Stimulated activated CD8-positive, alpha-beta memory T cell treated with anti-CD3 and anti-CD28 coated beads, Interleukin-4, amount 100 ng/mL, for 4 hours (primary cell): ENCODE data around the gene GON4L.
"Not testable (repeated sequence)": the region's sequence is repeated elsewhere in the genome, so short reads cannot be mapped to it uniquely, and the experiment has no call there.

ENCODE experiments used
- DNase-seq, 2 donors: peaks; one replicate each; pipeline ENCODE4 v3.0.0-alpha.2; 2020; ENCODE audit warnings: low read depth in 2 of 2, low spot score in 1 of 2

The GON4L gene

DNA sequence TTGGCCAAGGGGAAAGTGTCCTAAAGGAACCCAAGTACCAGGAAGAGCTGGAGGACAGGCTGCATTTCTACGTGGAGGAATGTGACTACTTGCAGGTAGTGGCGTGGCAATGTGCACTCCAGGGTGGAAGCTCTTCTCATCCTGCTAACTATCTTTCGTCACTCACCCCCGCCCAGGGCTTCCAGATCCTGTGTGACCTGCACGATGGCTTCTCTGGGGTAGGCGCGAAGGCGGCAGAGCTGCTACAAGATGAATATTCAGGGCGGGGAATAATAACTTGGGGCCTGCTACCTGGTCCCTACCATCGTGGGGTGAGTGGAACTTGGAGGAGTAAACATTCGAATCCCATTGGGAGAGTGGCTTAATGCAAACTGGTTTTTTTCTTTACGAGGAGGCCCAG lies 109.4 kb downstream of the GON4L start:
- DNase-seq = not testable (repeated sequence)

DNA sequence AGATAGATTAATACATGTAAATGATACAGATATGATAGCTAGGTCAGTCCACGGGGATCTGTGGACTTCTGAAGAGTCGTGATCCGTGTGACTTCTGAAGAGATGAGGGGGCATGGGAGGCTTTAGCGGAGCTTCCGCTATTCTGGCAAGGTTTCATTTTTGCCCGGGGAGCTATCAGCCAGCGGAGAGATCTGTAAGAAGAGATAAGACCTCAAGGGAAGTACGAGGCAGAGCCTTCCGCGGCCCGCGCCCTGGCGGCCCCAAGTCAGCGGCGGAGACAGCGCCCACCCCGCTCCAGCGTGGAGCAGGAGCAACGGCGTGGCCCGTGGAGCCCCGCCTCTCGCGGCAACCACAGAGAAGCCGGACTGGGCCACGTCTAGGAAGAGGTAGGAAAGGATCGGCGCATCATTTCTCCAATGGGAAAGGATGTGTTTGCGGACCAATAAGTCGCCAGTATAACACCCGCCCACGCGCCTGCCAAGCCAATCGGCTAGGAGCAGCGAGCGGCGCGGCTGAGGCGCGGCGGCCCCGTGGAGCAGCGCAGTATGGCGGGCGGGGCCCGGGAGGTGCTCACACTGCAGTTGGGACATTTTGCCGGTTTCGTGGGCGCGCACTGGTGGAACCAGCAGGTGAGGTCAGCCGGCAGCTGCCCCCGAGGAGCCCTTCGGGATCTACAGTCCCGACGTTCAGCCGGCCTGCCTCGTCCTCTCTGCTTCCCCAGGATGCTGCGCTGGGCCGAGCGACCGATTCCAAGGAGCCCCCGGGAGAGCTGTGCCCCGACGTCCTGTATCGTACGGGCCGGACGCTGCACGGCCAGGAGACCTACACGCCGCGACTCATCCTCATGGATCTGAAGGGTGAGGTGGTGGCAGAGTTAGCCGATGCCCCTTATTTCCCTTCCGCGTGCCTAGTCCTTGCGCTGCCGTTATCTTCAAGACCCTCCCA lies 111.5 kb downstream of the GON4L start:
- peak; percentile 90 to 91 for DNase-seq

DNA sequence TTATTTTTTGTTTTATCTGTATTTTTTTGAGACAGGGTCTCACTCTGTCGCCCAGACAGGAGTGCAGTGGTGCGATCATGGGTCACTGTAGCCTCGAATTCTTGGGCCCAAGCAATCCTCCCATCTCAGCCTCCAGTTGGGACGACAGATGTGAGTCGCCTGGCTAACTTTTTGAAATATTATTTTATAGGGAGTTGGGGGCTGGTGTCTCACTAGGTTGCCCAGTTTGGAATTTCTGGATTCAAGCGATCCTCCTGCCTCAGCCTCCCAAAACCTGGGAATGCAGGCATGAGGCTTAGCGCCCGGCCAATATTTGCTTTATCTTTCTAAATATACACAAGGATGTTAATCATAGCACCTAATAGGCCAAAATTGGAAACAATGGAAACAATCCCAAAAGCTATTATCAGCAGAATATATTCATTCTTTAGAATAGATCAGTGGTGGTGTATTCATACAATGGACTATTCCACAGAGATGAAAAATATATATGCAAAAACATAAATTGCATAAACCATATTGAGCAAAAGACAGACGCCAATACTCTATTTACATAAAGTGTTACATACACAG lies 112.2 kb downstream of the GON4L start:
- DNase-seq = no peak

DNA sequence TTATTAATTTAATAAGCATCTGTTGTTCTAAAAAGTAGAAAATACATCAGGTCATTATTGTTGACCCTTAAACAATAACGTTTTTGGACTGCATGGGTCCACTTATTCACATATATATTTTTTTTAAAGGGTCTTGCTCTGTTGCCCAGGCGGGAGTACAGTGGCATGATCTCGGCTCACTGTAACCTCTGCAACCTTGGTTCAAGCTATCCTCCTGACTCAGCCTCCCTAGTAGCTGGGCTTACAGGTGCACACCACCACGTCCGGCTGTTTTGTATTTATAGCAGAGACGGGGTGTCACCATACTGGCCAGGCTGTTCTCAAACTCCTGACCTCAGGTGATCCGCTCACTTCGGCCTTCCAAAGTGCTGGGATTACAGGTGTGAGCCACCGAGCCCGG lies 115.1 kb downstream of the GON4L start:
- no peak for DNase-seq

DNA sequence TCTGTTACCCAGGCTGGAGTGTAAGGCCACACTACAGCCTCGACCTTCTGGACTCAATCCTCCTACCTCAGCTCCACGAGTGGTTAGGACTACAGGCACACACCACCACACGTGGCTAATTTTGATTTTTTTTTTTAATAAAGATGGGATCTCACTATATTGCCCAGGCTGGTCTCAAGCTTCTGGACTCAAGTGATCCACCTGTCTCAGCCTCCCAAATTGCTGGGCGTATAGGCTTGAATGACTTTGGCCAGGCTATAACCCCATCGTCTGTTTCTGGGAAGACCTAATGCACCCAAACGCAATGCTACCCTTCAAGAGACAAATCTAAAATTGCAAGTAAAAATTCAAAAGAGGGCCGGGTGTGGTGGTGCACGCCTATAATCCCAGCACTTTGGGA lies 116.0 kb downstream of the GON4L start:
- DNase-seq = no peak

DNA sequence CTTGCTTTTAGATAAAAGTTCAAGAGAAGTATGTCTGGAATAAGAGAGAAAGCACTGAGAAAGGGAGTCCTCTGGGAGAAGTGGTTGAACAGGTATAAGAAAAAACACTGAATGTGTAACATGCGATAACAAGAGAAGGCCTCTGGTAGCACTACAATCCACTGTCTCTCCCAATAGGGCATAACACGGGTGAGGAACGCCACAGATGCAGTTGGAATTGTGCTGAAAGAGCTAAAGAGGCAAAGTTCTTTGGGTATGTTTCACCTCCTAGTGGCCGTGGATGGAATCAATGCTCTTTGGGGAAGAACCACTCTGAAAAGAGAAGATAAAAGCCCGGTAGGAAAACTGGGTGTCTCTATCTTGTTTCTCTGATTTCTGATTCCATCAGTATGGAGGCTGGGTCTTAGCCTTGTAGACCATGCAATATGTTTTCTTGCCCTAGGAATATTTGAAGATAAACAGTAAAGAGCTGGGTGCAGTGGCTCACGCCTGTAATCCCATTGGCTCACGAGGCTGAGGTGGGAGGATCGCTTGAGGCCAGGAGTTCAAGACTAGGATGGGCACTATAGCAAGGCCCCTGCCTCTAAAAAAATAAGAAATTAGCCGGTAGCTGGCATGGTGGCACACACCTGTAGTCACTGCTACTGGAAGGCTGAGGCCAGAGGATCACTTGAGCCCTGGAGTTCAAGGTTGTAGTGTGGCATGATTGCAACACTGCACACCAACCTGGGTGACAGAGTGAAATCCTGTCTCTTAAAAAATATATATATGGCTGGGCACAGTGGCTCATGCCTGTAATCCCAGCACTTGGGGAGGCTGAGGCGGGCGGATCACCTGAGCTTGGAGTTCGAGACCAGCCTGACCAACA lies 127.7 kb downstream of the GON4L start:
- no peak for DNase-seq

DNA sequence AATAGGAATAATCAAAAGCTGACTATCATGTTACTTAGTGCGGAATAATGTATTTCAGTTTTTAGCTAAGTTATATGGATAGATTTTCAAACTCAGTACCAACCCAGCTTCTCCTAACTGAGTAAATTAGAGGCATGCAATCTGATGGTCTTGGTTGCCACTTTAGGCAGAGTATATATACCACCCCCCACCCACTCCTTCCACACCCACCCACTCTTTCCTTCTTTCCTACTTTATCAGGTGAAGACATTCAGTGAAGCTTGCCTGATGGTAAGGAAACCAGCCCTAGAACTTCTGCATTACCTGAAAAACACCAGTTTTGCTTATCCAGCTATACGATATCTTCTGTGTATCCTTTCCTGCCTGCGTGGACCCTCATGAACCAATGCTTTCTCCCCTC lies 131.9 kb downstream of the GON4L start:
- DNase-seq = no peak

DNA sequence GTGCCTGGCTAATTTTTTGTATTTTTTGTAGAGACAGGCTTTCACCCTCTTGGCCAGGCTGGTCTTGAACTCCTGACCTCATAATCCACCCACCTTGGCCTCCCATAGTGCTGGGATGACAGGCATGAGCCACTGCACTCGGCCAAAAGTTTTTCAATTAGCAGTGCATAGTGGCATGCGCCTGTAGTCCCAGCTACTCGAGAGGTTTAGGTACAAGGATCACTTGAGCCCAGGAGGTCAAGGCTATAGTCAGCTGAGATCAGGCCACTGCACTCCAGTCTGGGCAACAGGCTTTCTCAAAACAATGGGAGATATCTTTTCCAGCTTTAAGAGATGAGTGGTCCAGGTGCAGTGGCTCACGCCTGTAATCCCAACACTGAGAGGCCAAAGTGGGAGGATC lies 137.3 kb downstream of the GON4L start:
- no peak for DNase-seq

DNA sequence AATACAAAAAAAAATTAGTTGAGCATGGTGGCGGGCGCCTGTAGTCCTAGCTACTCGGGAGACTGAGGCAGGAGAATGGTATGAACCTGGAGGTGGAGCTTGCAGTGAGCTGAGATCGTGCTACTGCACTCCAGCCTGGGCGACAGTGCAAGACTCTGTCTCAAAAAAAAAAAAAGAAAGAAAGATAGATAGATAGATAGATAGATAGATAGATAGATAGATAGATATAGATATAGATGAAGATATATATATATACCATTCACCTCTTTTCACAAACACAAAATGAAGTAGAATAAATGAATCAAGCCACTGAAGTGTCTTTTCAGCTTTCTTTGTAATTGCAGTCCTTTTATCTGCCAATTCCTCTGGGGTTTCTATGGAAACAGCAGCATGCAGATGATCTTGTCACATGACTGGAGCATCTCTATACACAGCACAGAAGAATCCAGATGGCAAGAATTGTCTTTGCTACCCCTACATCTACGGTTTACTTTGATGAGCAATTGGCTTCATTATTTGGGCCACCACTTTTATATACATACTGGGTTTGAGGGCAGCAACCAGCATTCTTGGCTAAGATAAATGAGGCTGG lies 138.4 kb downstream of the GON4L start:
- DNase-seq = not testable (repeated sequence)

DNA sequence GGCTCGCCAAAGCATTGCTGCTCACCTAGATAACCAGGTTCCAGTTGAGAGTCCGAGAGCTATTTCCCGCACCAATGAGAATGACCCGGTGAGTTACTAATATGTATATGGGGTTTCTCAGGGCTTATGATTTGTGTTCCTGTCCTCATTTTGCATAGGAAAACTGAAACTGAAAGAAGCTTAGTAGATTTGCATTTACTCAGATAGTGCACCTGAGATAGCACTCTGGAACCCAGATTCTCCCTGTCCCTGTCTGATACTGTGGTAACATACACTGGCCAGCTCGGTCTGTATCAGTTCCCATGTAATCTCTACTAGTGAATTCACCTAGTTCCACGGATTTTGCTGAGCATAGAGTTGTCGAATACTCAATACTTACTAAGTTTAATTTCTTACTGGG lies 140.0 kb downstream of the GON4L start:
- no peak for DNase-seq

DNA sequence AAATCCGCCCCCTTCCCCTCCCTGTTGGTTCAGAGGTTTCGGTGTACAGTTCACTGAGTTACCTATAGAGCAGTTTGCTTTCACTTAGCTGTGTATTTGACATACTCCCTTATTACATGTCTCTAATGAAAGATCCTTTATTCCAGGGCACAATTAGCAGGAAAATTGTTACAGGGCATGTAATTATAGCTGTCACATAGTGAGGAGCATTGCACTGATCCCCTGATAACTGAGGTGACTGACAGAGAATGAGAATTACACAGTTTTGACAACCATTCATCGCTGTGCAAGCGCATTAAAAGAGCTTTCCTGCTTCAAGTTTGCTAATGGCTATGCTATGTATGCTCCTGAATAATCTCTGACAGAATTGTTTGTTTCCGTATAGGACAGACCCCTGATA lies 141.2 kb downstream of the GON4L start:
- no peak for DNase-seq

DNA sequence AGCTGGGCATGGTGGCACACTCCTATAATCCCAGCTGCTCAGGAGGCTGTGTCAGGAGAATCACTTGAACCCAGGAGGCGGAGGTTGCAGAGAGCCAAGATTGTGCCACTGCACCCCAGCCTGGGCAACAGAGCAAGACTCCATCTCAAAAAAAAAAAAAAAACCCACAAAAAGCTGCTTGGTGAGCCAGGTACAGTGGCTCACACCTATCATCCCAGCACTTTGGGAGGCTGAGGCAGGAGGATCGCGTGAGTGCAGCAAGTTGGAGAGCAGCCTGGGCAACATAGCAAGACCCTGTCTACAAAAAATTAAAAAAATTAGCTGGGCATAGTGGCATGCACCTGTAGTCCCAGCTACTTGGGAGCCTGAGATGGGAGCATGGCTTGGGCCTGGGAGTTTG lies 142.0 kb downstream of the GON4L start:
- DNase-seq = not testable (repeated sequence)

DNA sequence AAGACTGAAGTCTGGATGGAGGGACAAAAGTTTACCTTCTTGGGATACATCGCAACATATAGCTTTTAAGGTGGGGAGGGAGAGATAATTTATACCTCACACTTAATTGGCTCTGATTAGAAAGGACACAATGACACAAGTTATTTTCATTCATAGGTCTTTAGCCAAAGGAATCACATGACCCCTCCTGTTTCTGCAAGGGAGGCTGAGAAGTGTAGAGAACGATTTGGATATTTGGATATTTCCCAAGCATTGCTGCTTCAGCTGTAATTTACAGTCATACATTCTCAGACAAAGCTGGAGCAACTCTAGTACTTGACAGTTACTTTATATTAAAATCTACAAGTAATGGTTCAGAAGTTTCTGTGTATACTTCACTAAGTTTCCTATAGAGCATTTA lies 143.9 kb downstream of the GON4L start:
- DNase-seq = no peak

DNA sequence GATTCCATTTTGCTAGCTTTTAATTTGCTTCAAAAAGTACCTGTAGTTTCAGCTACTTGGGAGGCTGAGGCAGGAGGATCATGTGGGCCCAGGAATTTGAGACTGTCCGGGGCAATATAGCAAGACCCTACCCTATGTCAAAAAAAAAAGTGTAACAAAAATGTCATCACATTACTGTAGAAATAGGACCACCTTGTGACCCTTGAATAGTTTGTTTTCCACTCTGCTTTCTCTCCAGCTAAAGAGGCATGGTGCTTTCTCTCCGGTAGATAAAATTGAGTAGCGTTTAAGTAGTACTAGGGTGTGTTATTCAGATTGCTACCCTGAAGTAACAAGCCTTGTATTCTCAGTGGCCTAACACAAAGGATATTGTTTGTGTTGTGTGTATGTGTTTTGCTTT lies 144.4 kb downstream of the GON4L start:
- DNase-seq = not testable (repeated sequence)

DNA sequence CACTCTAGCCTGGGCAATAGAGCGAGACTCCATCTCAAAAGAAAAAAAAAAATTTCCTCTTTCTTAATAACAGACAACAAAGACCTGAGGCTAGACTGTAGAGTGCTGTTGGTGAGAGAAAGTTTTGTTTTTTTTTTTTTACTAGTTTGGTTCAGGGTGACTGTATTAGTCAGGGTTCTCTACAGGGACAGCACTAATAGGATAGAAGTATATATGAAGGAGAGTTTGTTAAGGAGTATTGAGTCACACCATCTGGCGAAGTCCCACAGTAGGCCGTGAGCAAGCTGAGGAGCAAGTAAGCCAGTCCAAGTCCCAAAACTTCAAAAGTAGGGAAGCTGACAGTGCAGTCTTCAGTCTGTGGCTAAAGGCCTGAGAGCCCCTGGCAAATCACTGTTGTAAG lies 145.6 kb downstream of the GON4L start:
- DNase-seq = not testable (repeated sequence)

DNA sequence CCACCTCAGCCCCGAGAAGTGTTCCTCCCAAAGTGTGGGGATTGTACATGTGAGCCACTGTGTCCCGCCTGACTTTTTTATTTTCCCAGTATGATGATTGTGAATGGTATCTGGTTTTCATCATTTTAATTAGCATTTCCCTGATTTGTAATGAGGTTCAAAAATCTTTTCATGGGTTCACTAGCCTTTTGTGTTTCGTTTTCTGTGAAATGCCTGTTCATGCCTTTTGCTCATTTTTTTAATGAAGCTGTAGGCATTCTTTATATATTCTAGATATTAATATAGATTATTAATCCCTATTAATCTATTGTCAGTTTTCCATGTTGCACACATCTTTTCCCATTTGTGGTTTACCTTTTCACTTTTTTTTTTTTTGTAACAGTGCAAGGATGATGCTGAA lies 147.6 kb downstream of the GON4L start:
- DNase-seq = no peak

DNA sequence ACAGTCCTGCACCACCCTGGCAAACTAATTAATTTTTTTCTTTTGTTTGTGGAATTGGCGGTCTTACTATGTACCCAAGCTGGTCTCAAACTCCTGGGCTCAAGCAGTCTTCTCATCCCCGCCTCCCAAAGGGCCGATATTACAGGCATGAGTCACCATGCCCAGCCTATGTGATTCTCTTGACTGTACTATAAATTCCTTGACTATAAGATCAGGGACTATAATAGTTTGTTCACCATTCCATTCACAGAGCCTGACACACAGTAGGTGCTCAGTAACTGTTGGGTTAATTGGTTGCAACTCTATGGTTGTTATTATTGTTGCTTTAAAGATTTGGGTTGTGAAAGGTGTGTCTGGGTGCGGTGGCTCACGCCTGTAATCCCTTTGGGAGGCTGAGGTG lies 150.9 kb downstream of the GON4L start:
- DNase-seq = no peak

DNA sequence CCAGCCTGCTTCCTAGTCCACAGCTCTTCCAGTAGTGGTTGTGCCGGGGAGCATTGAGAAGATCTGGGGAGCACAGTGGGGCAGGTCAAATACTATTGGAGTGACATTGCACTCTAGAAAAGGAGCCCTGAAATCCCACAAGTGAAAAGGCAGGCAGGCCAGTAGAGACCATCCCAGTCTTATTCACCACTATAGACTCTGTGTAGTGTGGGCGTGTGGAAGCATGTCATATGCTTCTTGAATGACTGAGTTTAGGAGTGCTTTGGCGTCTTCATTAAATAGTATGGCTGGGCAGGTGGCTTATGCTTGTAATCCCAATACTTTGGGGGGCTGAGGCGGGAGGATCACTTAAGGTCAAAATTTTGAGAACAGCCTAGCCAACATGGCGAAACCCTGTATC lies 152.6 kb downstream of the GON4L start:
- not testable (repeated sequence) for DNase-seq

DNA sequence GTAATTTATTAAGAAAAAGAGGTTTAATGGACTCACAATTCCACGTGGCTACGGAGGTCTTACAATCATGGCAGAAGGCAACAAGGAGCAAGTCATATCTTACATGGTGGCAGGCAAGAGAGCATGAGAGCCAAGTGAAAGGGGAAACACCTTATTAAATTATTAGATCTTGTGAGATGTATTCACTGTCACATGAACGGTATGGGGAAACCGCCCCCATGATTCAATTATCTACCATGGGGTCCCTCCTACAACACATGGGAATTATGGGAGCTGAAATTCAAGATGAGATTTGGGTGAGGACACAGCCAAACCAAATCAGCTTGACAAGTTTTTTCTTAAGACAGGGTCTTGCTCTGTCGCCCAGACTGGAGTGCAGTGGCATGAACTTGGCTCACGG lies 153.8 kb downstream of the GON4L start:
- DNase-seq = no peak

DNA sequence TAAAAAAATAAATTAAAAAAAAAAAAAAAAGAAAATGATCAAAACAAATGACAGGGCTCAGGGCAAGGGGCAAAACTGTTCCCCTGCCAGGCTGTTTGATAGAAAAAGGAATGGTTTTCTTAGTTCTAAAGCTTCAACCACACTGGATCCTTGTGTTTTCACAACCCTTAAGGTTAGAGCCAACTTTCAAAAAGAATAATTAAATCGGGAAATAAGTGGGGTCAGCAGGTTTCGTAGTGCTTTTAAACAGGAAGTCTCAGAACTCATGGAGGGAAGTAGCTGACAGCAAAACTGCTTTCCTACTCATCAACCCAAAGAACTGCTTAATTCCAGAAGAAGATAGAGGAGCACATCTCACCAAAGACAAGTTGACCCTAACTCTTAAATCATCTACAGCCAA lies 155.3 kb downstream of the GON4L start:
- not testable (repeated sequence) for DNase-seq
